Subcutaneous adipose tissue (tissue), 4 donors: ENCODE measurements around the gene CYP19A1. TPM values are rescaled to one million over a fixed set of nuclear protein-coding genes. Genes with fewer than 3 reads are reported as not detected.

Experiments
- total RNA-seq, 4 donors: library from RNA; depleted of rRNA; stranded (reverse); fragments of >200 nt; gene quantifications; one replicate each; pipeline ENCODE4 v1.1.0, GENCODE V29; 2016
- TF ChIP-seq, protein P1 (sequence below): fragments of 450-650 bp; IDR thresholded peaks from one replicate; pipeline ENCODE4 v1.5.1; 2016; ENCODE audit warnings: low read depth, mild to moderate bottlenecking, control low read depth, antibody characterized with exemption, moderate library complexity

CYP19A1 gene
- total RNA-seq, 4 donors from 2014 or later, result 0.75 to 16.7 (median 8.3) TPM

DNA sequence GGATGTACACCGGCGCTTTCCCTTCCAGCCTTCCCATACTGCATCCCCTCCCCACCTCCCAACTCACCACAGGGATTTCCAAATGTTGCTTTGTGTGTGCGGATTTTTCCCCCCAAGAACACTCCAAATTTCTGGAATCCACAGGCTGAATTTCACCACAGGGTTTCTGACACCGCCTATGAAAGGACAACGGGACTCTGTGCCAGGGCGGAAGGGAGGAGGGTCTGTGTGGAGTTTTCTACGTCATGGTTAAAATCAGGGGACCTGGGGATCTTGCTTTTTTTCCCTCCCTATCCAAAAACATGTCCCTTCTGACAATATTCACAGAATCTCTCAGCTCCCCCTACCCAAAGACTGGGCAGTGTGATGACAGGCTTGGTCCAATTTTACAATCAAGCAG lies 14.6 kb downstream of the CYP19A1 start:
- TF ChIP-seq, protein P1, sequence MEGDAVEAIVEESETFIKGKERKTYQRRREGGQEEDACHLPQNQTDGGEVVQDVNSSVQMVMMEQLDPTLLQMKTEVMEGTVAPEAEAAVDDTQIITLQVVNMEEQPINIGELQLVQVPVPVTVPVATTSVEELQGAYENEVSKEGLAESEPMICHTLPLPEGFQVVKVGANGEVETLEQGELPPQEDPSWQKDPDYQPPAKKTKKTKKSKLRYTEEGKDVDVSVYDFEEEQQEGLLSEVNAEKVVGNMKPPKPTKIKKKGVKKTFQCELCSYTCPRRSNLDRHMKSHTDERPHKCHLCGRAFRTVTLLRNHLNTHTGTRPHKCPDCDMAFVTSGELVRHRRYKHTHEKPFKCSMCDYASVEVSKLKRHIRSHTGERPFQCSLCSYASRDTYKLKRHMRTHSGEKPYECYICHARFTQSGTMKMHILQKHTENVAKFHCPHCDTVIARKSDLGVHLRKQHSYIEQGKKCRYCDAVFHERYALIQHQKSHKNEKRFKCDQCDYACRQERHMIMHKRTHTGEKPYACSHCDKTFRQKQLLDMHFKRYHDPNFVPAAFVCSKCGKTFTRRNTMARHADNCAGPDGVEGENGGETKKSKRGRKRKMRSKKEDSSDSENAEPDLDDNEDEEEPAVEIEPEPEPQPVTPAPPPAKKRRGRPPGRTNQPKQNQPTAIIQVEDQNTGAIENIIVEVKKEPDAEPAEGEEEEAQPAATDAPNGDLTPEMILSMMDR, result no peak

DNA sequence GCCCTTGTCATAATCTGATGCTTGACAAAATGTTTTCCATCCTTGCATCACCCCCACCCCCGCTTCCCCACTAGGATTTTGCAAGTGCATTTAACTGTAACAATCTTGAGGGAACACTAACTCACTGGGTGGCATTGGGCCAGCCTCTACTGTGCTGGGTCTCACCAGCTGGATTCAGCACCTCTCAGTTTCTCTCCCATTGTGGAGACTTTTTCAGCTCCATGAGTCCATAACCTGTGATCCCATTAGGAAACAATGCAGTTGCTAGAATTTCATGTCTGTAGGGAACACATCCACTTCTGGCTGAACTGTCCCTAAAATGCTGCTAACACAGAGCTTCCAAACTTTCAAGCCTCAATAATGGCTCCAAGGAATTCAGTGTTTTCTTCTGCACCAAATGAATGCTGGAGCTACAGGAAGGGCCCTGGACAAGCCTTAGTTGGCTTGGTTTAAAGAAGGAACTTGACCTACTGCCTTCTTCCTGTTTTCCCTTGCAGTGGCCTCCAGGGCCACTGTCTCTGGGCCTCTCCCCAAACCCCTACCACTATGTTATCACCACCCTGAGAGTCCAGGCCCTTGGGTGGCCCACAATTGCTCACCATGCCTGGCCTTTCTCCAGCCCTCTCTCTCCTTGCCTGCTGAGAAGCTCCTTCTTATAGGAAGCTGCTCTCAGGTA lies 15.6 kb downstream of the CYP19A1 start:
- TF ChIP-seq, protein P1, result no peak

DNA sequence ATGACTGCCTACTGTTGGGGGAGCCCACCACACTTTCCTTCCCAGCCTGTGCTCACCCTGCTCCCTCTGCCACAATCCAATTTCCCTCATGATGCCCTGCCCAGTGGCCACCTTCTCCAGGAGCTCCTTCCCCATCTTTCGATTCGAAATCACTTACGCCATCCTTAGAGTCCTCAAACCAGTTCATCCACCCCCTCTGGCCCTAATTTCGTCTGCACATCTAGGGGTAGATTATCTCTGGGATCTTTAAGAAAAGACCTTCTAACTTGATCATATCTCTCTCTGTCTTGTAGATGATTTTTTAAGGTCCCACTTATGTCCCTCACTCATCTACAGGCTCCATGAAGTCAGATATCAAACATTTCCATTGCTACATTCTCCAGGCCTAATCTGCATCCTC lies 17.1 kb downstream of the CYP19A1 start:
- TF ChIP-seq, protein P1, result no peak

DNA sequence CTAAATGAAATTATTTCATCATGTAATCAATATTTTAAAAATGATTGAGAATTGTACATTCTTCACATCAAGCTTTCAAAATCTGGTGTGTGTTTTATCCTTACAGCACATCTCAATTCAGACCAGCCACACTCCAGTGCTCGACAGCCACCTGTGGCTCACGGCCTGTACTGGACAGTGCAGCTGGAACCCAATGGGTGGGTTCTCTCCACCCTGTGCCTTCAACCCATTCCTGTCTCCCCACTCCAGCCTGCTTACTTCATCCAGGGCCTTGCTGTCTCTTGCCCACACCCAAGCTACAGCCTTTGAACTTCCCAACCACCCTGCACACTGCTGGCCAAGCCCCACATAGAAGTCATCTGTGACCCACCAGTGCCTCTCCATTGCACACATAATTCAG lies 17.6 kb downstream of the CYP19A1 start:
- TF ChIP-seq, protein P1, result no peak

DNA sequence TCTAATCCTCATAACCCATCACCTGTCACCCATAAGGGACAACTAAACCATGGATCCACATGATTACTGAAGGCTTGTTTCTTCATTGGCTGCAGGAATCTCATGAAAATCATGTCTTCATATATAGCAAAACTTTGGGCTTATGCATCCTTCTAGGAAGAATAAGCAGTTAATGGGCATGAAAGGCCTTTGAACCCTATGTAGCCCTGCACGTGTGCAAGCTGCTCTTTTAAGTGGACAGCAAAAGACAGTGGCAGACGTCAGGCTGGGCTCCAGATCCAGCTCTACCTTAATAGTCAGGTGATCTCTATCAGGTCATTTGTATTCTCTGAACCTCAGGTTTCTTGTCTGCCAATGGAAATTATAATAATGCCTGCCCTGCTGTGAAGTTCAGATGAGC lies 18.9 kb downstream of the CYP19A1 start:
- TF ChIP-seq, protein P1, result no peak

DNA sequence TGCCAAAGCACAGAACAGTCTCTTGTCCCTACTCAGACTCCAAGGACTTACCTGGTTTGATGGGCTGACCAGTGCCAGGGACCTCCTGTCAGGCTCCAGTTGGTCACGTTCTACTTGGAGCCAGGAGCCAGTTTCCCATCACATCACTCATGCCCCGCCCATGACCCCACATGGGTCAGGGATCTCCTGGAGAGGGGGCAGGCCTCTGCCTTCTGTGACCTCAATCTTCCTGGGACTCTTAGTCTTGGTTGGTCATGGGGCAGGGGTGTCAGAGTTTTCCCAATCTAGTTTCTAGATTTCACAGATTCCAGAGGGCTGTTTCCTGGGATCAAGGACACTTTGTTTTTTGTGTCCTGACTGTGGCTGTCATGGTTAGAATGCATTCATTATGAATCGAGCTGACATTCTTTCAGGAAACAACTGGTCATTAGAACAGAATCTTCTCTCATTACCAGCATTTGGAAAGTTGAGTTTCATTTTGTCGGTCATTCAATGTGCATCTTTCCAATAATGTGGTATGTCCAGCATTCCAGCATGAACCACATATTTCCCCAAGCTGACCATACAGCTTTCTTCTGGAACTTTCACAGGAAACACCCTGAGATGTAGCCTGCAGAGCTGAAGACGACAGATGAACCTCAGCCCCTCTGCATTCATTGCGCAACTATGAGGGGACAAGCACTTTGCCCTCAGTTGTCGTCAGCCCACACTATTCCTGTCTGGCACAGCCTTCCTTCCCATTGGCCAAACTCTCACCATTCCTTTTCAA lies 19.8 kb downstream of the CYP19A1 start:
- TF ChIP-seq, protein P1, result no peak

DNA sequence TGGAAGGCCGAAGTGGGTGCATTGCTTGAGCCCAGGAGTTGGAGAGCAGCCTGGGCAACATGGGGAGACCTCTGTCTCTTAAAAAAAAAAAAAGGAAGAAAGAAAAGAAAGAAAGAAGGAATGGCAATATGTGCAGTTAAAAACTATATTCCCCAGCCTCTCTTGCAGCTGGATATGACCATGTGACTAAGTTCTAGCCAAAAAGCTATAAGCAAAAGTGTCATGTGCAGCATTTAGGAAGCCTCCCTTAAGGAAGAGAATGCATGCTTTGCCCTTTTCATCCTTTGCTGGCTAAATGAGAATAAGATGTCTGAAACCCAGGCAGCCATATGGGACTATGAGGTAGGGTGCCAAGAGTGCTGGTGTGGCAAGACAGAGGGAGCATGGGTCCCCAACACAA lies 21.8 kb downstream of the CYP19A1 start:
- TF ChIP-seq, protein P1, result no peak
